NCI-H748 treated with DMSO at 0.1 percent for 48 hours (cell line): ENCODE results near the gene NTSR2.

Experiments
- DNase-seq: peaks from one replicate; lab custom pipeline; 2025; lab: John Stamatoyannopoulos, UW

Gene NTSR2

DNA sequence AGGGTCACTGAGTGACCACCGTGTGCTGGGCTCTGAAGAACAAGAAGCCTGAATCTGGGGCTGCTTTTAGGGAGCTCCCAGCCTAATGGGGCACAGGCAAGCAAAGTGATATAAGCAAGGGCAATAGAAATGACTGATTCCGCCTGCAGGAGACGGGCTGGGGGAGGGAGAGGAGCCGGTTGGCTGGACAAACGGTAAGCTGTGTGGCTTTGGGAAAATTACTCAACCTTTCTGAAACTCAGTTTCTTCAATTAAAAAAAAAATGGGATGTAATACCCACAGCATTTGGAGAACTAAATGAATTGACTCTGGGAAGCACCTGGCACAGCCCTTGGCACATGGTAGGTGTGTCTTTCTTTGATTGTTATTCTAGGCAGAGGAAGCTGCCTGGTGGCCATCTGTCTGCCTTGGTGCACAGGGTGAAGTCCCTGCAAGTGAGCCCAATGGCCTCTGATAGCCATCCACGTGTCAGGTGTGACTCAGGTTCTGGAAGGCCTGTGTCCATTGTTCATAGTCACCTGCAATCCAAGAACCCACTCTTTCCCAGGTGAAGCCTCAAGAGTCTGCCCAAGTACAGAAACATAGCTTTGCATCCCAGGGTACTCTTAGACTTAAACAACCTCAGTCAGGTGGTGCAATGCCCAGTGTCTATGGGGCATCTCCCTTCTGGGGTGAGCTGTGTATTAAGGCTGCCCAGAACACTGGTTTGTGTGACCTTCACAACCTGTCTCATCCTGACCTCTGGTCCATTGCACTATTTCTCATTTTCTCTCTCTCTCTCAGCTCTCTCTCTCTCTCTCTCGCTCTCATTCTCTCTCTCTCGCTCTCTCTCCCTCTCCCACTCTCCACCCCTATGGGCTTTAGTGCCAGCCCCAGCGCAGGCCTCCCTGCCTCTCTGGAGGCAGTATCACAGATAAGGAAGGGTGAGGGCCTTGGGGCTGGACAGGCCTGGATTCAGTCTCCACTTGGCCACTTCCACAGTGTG lies 30.0 kb upstream of the NTSR2 start:
- DNase-seq: no peak

DNA sequence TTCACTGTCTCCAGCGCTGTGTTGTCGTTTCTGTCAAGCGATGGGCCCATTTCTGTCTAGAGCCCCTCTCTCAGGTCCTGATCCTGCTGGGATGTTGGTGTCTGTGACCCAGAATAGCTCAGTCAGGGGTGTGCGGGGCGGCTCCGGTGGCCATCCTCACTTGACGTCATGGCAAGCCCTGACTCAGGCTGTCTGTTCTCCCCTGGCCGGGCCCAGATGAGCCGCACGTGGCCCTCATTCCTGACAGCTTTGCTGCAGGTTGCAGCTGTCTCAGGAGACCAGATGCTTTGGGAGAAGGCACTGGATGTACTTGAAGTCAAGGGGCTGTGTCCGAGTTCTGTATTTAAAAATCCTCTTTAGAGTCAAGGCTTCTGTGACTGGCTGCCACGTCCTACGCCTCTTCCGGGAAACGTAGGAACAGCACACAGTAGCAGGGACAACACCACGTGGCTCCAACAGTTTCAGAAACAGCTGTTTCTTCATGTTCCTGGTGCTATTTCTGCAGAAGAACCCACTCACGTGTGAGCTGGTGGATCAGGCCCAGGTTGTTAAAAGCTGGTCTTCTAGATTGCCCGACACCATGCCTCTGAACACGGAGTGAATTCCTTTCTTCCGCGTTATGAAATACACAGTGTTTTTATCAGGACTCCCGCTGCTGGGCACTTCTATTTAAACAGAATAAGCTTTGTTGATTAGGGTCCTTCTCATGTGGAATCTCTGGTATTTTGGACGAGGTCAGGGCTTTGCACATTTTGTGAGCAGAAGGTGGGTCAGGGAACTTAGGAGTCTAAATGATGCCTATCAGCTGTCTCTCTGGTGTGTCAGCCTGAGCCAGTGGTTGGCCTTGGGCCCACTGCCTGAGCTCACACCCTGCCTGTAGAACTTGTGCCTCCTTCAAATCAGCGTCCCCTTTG lies 28.3 kb upstream of the NTSR2 start:
- DNase-seq: no peak

DNA sequence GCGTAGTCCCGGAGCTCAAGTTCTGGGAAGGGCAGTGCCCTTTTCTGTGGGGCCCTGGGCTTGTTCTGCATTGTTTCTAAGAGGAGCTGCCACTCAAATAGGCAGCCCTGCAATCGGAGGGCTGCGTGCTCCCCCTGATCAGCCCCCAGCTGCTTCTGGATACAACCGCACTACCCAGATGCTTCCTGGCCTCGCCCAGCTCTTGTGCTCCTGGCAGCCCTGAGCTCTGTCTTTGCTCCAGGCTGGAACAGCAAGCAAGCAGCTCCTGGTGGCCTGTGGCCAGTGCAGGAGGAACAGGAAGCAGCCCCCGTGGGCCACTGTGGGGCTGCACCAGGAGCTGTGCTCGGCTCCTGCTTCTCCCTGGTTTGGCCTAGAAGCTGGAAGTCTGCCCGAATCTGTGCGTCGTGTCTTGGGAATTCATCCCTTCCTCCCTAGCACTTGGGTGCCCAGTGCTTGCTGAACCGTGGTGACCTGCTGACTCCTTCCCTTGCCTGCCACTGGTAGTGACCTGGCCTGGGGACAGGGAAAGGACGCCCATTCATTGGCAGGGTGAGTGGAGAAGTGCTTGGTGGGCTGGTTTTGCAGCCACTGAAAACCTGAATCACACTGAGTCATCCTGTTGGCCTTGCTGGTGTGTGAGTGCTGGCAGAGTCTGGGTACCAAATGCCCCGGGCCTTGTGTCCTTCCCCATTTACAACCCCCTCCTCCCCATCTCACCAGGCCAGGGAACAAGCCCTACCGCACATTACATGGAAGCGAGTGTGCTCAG lies 27.3 kb upstream of the NTSR2 start:
- no peak for DNase-seq

DNA sequence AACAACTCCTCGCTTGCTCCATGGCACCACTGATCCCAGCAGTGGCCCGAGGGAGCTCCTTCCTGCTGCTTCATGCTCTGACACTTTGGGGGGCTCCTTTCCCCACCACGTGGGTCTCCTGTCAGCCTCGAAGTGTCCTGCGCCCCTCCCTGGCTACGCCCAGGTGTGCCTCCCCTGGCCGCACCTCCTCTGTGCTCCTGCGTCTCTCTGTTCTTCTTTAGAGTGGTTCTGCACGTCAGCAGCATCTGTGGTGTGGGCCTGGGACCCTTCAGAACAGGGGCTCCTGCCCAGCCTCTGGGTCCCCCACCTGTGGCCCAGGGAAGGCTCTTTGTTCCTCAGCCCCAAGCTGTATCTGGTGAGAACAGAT lies 26.7 kb upstream of the NTSR2 start:
- DNase-seq: no peak

DNA sequence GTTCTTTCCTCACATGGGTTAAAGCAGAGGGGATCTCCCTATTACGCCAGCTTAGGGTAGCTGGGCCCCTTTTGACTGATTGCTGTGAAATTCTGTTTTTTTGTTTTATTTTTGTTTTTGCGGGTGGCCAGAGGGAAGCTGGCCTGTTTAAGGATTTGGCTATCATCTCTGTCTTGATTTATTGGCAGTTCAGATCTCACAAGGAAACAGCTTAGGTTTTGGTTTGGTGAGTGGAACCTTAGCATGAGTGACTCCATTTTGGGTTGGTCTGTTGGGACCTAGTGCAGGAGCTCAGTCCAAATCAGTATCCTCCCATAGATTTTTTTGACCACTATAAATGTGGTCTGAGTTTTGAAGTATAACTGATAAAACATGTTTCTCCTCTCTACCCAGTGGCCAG lies 25.6 kb upstream of the NTSR2 start:
- no peak for DNase-seq

DNA sequence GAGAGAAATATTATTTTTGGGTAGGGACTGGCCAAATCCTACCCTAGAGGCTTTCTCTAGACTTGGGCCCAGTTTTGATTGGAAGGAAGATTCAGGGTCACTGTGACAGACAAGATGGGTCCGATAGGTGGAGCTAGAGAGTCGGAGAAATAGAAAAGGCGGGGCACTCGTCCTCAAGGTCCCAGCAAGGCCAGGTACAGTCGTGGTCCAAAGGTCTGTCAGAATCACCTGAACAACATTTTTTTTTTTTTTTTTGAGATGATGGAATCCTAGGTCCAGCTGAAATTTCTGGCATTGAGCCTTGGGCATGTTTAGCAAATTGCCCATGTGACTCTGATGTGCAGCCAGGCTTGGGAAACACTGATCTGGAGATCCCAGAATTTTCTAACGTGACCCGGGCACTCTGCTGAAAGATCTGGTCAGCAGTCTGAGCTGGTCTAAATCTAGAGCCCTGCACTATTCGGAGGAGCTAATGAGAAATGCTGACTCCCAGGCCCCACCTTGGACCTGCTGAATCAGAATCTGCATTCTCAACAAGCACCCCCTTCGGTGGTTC lies 23.0 kb upstream of the NTSR2 start:
- peak; percentile 47 for DNase-seq

DNA sequence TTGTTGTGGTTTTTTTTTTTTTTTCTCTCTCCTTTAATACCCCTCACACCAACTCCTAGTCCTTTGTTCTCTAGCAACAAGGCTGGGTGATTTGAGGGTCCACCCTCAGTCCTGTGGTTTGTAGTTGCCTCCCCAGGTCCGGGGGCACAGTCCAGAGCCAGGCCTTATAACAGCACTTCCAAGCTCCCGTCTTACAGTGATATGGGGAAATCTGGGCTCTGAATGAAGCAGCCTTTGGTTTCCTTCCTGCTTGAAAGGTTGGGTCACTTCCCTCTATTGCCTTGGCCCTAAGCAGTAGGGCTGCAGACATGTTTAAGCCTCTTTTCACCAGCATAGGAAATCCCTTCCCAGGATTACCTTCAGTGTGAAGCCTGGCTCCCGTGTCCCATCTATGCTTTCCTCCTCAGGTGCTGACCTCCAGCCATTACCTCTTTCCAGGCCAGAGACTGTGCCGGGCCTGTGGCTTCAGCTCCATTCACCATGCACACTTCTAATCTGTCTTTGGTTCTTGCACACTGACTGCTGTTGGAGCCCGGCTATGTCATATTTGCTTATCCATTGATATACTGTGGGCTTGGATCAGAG lies 21.2 kb upstream of the NTSR2 start:
- DNase-seq: no peak

DNA sequence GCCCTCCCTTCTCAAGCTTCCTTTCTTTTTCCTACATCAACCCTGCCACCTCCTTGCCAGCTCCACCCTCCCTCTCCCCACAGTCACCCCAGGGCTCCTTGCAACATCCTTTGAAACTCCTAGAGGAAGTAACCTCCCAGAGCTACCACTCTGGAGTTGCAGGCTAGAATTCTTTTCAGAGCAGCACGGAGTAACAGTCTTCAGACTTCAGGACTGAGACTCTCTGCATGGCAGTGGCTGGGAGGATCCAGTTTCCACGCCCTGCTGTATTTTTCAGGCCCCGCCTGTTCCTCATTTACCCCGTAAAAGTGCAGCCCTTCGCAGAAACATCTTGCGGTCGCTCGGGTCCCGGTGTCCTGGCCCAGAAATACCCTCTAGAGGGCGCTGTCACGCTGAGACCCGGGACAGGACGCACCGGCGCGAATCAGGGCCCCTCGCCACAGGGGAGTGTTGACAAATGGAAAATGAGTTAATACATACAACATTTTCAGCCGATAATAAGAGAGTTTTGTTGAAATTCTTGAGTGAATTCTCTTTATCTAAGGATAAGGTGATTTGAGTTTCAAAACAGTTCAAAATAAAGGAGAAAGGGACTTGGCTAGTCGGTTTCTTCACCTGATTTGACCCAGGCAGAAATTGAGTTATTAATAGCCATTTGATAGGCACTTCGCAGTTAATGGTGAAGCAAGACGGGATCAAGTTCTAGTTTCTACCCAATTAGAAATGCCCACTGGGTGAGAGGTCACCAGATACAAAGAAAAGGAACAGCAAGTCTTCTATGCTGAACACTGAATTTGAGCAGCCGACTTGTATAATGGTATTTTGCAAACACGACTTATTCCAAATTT lies 18.5 kb upstream of the NTSR2 start:
- peak; percentile 26 for DNase-seq

DNA sequence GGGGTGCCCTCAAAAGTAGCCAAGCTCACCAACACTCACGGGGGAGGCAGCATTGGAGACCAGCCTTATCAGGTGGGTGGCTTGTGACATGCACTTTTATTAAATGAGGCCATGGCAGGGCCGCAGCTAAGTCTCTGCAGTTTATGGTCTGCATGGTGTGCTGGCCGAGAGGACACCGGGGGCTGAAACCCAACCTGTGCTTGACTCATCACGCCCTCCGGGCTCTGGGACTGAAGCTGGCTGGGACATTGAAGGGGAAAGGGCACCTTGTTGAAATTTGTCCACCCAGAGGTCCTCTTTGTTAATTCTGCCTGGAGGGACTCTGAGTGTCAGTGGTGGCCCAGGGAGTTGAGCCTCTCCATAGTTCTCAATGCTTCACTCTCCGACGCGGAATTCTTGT lies 17.7 kb upstream of the NTSR2 start:
- DNase-seq: no peak

DNA sequence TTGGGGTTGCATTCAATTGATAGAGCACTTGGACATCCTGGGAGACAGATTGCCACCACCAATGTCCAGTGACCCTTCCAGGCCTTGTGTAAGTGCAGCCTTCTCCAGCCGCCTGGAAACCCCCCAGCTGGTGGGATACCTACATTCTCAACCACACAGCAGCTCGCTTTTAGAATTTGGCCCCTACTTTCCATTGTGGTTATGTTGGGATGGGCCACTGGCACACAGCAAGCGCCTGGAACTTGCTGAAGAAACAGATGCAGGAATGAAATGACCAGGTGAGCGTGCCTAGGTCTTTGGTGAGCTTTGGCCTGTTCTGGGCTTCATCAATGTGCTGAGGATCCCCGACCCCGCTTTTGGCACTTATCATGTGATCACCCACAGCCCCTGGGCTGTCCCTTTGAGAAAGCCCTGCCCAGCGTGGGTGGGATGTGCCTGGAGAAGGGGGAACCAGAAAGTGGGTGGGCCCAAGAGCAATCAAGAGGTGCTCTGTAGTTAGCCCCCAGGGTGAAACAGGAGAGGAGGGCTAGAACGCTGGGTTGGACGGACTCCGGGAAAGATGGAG lies 16.0 kb upstream of the NTSR2 start:
- no peak for DNase-seq

DNA sequence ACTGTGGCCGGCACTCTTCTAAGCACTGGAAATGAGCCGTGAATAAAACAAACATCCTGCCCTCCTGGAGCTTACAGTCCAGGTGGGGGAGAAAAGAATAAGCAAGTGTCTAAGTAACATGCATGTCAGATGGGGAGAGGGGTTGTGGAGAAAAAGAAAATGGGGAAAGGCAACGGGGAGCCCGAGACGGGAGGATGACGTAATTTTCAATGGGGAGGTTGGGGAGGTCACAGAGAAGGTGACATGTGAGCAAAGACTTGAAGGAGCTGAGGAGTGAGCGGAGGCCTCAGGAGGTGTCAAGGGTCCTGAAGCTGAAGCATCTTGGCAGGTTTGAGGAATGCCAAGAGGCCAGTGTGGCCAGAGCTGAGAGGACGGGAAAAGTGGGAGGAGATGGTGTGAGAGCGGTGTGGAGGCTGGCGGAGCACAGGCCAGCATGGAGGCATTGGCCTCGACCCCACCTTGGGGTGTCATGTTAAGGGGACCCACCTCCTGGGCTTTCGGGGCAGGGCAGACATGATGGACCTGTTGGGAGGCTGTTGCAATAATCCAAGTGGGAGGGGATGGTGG lies 15.0 kb upstream of the NTSR2 start:
- DNase-seq: no peak

DNA sequence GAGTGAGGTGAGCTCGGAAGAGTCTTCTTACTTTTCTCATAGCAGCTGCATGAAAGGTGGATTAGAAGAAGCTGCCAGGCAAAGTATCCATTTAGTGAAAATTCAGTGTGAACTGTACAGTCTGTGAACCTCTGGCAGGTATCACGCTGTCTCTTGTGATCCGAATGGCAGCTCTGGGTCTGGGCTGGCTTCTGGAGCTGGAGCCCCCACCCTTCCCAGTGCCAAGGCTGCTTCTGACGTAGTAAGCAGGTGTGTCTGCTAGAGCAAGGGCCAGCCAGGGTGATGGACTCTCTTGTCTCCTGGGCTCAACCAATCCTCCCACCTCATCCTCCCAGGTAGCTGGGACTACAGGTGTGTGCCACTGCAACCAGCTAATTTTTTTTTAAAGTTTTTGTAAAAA lies 14.0 kb upstream of the NTSR2 start:
- no peak for DNase-seq

DNA sequence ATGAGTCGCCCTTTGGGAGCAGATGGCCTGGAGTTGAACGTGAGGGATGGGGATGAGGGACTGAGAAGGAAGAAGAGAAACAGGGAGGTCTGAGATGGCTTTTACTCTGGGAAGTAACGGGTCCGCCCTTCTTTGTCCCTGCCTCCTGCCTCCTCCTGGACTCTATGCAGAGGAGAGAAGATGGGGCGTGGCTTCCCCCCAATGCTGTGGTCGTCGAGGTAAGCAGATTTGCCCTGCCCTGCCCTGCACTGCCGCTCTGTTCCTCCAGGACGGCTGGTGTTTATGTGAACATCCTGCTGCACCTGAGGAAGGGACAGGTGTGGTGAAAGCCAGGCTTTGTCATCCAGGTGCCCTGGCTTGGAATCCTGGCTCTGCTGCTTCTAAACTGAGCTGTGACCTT lies 13.5 kb upstream of the NTSR2 start:
- DNase-seq: no peak

DNA sequence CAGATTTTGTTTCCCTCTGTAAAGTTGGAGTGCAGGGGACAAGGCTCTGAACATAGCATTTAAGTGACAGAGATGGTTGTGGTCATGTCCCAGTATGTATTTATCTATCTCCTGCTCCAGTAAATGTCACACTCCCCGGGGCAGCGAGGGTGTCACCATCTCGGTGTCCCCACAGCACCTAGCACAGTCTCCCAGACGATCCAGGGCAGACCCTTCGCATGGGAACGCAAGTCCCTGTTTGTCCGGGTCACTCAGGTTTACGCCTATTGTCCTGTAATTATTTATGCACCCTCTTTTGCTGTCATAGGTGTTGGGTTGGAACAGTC lies 12.6 kb upstream of the NTSR2 start:
- DNase-seq: no peak

DNA sequence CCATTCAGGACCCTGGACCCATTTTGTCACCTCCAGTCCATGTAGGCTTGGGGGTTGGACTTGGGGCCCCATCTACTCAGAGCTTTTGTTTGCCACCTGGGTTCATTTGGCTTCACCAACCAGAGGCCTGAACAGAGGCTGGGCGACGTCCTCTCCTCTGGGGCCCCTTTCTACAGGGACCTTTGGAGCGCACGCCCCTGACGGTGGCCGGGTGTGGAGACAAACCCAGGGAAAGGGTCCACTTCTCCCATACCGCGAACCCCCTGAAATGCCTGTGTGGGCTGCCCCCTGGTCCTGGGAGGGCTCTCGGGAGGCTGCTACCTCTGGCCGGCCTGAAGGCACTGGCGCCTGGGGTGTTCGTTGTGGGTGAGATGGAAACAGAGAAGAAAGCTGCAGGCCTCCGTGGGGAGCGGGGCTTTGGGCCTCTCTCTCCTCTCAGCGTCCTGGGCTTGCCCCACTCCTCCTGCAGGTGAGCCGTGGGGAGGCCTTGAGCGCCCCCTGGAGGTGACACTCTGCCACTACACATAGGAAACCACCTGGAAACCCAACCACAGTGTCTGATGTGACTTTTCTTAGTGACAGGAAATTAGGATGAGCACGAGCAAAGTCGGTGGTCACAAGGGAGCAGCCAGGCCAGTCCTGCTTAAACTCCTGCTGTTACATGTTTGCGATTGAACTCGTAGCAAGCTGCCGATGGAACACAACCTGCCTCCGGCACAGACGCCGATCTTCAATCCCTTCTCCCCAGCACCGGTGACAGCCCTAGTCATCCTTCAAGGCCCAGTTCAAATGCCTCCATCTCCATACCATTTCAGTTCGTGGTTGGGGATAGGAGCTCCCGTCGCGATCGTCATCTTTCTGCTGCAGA lies 12.0 kb upstream of the NTSR2 start:
- DNase-seq: peak; percentile 15

DNA sequence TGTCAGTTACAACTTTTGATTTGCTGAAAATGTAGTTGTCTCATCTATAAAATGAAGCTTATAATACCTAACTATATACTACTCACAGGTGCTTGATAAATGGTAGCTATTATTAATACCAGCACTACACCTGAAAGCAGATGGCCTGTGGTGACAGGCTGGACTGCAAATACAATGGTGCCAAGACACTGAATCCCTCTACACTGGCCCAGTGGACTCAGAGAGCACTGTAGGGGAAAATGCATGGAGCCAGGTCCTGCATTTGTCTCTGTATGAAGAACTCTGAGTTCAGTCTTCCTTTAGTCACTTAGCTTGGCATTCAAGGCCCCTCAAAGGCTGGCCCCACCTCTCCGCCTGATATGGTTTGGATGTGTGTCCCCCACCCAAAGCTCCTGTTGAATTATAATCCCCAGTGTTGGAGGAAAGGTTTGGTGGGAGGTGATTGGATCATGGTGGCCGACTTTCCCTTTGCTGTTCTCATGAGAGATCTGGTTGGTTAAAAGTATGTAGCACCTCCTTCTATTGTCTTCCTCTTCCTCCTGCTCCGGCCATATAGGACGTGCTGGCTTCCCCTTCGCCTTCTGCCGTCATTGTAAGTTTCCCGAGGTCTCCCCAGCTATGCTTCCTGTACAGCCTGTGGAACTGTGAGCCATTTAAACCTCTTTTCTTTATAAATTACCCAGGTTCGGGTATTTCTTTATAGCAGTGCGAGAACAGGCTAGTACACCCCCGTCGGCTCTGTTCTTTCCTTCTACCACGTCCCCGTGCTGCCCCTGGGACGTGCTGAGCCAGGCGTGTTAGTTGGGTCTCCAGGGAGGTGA lies 11.1 kb upstream of the NTSR2 start:
- no peak for DNase-seq

DNA sequence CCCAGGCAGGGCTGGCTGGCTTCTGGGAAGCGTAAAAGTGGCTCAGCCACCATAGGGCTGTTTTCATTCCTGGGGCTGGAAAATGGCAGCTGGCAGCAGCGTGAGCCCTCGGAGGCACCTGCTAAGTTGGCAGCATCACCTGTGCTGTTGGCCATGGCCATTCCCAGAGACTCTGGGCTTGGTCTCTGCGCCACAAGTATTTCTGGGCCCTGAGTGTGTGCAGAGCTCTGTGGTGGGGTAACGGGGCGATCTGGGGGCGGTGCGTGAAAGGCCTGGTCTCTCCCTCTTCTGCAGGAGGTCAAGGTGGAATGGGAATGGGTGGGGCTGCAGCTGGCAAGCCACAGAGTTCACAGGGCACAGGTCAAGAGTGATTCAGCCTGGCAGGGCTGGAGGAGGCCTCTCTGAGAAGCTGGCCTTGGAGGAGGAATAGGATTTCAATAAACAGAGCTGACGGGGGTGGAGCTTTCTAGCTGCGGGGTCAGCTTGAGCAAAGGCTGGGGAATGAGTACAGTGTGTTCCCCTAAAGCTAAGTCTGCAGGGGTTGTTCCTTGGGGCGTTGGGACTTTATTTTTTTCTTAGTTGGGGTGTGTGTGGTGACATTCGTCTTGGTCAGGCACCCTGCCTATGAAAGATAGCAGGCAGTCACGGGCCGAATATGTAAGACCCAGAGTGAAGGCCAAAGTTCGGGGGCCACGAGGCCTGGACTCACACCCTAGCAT lies 10.3 kb upstream of the NTSR2 start:
- no peak for DNase-seq
